GM12865 (cell line): ENCODE data around the gene ARID5B.

Experiments
- DNase-seq: peaks from one replicate; pipeline ENCODE4 v3.0.0; 2010; ENCODE audit warnings: low read depth
- H3K4me3 ChIP-seq: 2 replicates; pipeline ENCODE4 v1.5.1; 2011; ENCODE audit warnings: mild to moderate bottlenecking, low read depth, low read length, control low read depth
- TF ChIP-seq, protein P1 (sequence below): IDR thresholded peaks from 2 replicates; pipeline ENCODE4 v1.5.1; 2011; ENCODE audit warnings: low read length, control low read depth, low read depth, inconsistent platforms; ENCODE audit not compliant: insufficient read depth; ENCODE audit errors: missing control alignments

Gene ARID5B

DNA sequence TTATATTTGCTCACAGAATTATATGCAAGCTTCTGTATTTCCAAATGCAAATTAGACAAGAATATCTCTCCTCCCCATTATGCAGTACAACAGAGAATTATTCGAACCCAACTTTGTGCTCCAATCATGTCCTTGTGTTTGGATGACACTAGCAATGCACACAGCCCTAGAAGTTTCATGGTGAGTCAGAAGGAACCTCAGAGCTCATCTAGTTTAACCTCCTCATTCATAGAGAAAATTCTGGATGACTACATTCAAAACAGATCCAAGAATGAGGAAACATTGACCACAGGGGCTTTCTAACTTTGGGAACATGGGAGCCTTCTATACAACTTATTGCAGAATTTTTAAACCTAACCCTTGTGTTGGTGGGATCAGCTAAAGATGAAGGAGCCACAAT lies 12.8 kb upstream of the ARID5B start:
- TF ChIP-seq, protein P1, sequence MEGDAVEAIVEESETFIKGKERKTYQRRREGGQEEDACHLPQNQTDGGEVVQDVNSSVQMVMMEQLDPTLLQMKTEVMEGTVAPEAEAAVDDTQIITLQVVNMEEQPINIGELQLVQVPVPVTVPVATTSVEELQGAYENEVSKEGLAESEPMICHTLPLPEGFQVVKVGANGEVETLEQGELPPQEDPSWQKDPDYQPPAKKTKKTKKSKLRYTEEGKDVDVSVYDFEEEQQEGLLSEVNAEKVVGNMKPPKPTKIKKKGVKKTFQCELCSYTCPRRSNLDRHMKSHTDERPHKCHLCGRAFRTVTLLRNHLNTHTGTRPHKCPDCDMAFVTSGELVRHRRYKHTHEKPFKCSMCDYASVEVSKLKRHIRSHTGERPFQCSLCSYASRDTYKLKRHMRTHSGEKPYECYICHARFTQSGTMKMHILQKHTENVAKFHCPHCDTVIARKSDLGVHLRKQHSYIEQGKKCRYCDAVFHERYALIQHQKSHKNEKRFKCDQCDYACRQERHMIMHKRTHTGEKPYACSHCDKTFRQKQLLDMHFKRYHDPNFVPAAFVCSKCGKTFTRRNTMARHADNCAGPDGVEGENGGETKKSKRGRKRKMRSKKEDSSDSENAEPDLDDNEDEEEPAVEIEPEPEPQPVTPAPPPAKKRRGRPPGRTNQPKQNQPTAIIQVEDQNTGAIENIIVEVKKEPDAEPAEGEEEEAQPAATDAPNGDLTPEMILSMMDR, result no peak
- no peak for DNase-seq

GRCh38 chr10:61890430-61890829 lies 11.1 kb upstream of the ARID5B start:
- no peak overlapping the region for H3K4me3 ChIP-seq
- TF ChIP-seq, protein P1, result no peak
- DNase-seq, result no peak

More for the DNA sequence above, 12.8 kb upstream of the ARID5B start:
- no peak overlapping the region for H3K4me3 ChIP-seq

GRCh38 chr10:61890881-61891409 lies 10.6 kb upstream of the ARID5B start:
- no peak overlapping the region for H3K4me3 ChIP-seq
- no peak for DNase-seq
- TF ChIP-seq, protein P1, result no peak

GRCh38 chr10:61891906-61892585 lies 9.5 kb upstream of the ARID5B start:
- DNase-seq, result no peak
- TF ChIP-seq, protein P1, result no peak
- H3K4me3 ChIP-seq, result no peak overlapping the region

DNA sequence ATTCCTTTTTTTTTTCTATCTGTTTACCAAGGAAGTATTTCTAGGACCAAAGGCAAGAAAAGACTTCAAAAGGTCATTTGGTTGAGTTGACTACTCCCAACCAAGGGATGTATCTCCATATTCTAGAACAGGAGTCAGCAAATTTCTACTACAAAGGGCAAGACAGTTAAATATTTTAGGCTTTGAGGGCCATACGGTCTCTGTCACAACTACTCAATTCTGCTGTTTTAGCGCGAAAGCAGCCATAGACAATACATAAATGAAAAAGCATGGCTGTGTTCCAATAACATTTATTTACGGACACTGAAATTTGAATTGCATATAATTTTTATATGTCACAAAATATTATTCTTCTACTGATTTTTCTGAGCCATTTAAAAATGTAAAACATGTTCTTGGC lies 8.5 kb upstream of the ARID5B start:
- TF ChIP-seq, protein P1, result no peak
- H3K4me3 ChIP-seq, result no peak overlapping the region
- no peak for DNase-seq

- TF ChIP-seq, protein P1, result no peak
- DNase-seq, result no peak
- H3K4me3 ChIP-seq, result no peak overlapping the region
Observed at GRCh38 chr10:61894133-61894532, 7.4 kb upstream of the ARID5B start.
